Activated CD8-positive, alpha-beta memory T cell treated with anti-CD3 and anti-CD28 coated beads for 1 hour (primary cell): ENCODE results near the gene PPIL3.

Experiments used
- DNase-seq, 2 donors: peaks; one replicate each; pipeline ENCODE4 v3.0.0-alpha.2; 2020; ENCODE audit warnings: low read depth in 1 of 2; ENCODE audit errors: extremely low read depth in 1 of 2

The PPIL3 gene

GRCh38 chr2:200861617-200862155, 27.2 kb downstream of the PPIL3 start:
- DNase-seq: no peak

GRCh38 chr2:200860092-200860795, 28.6 kb downstream of the PPIL3 start:
- DNase-seq: no peak

GRCh38 chr2:200856806-200857205, 32.1 kb downstream of the PPIL3 start:
- no peak for DNase-seq

DNA sequence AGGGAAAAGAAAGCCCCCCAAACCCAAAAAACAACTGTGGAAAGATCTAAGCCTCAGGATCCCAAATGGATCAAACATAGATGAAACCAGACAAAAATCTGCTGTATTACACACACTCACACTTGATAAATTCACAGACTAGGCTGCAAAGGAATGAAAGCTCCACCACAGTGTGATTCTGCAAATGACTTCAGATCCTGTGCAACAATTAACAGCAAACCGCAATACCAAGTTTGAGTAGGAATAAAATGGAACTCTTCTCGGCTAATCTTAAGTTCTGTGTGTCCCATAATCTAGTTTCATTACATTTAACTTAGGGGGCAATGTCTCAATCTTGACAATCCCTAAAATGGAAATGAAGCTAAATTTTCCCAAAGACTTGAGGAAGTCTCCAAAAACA, 36.3 kb downstream of the PPIL3 start:
- no peak for DNase-seq

- DNase-seq: no peak
Observed at GRCh38 chr2:200851398-200852248, 37.3 kb downstream of the PPIL3 start.

GRCh38 chr2:200850512-200851256, 38.2 kb downstream of the PPIL3 start:
- DNase-seq: no peak

DNA sequence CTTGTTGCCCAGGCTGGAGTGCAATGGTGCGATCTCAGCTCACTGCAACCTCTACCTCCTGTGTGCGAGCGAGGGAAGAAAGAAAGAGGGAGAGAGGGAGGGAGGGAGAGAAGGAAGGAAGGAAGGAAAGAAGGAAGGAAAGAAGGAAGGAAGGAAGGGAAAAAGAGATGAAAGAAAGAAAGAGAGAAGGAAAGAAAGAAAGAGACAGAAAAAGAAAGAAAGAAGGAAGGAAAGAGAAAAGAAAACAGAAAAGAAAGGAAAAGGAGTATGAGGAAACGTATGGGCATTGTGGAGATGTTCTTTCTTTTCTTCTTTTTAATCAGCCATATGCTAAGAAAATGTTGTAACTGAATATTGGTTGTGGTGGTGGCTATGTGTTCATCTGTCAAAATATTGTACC, 40.9 kb downstream of the PPIL3 start:
- no peak for DNase-seq

DNA sequence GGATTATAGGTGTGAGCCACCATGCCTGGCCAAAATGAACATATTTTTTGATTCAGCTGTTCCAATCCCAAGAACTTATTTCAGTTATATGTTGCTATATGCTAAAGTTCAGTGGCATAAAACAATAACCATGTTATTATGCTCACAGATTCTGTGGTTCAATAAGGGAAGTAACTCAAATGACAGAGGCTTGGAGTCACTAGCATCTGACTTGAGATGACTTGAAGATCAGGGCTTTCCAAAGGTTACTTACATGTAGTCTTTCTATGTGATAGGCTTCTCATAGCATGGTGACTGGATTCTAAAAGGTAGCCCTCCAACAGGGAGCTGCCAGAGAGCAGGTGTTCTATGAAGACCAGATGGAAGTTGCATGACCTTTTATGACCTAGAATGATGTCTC, 41.6 kb downstream of the PPIL3 start:
- no peak for DNase-seq

DNA sequence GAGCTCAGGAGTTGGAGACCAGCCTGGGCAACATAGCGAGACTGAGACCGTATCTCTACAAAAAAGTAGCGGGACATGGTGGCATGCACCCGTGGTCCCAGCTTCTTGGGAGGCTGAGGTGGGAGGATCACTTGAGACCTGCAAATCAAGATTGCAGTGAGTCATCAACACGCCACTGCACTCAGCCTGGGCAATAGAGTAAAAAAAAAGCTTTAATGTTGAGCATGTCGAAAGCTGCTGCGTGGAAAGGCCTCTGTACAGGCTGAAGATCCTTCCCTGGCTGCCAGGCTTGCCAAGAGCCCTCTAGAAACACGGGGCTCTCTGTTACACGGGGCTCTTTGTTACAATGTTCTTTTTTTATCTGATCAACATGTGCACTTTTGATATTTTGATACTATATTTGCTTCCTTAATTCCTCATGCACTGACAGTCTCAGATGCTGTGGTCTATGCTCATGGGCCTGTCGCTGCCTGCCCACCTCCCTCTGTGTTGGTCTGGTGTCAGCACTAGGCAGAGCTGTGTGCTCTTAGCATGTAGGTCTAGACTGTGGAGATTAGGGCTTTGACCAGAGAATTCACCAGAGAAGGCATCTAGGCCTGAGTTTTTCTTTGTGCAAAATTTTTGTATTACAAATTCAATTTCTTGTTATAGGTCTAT, 43.1 kb downstream of the PPIL3 start:
- no peak for DNase-seq

- DNase-seq: no peak
Observed at GRCh38 chr2:200845194-200845593, 43.7 kb downstream of the PPIL3 start.

DNA sequence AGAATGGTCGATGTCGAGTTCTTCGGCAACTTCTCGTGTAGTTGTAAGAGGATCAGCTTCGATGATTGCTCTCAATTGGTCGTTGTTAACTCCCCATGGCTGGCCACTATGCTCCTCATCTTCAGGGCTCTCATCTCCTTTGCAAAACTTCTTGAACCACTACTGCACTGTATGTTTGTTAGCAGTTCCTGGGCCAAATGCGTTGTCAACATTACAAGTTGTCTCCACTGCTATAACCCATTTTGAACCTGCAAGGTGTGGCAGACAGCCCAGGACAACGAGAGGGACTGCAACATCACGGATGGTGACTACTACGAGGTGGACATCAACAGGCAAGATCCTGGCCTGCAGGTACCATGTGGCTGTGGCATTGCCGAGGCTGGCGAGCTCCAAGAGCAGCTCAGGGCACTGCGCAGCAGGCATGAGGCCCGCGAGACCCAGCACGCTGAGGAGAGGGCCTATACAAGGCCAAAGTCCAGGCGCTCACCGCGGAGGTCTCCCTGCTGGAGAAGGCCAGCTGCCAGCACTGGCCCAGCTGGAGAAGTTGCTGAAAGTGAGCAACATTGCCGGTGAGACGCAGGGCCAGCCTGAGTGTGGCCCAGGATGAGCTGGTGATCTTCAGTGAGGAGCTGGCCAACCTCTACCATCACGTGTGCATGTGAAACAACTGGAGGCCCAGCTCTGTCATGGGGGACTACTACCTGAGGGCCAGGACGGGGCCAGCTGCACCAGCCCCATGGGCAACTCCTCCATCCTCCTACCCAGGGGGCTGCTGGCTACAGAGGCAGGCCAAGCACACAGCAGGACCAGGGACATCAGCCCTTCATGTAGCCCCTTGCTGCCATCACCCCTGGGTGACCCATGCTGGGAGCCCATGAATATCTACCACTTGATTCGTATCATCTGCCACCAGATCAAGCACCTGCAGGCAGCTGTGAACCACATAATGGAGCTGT, 44.6 kb downstream of the PPIL3 start:
- no peak for DNase-seq

DNA sequence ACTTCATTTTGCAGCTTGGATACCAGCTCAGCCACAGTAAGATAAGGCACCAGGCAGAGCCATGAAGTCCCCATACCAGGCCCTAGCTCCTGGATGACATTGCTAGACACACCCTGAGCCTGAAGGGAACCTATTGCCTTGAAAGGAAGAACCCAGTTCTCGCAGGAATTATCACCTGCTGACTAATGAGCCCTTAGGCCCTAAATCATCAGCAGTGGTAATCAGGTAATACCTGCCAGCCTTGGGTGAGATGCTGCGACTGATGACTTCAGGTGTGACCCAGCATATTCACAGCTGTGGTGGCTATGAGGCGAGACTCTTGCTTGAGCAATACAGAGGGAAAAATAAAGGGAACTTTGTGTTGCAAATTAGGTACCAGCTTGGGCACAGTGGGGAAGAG, 49.4 kb downstream of the PPIL3 start:
- no peak for DNase-seq

GRCh38 chr2:200834701-200835100, 54.2 kb downstream of the PPIL3 start:
- DNase-seq: no peak

- DNase-seq: no peak
Observed at GRCh38 chr2:200829258-200829655, 59.6 kb downstream of the PPIL3 start.

DNA sequence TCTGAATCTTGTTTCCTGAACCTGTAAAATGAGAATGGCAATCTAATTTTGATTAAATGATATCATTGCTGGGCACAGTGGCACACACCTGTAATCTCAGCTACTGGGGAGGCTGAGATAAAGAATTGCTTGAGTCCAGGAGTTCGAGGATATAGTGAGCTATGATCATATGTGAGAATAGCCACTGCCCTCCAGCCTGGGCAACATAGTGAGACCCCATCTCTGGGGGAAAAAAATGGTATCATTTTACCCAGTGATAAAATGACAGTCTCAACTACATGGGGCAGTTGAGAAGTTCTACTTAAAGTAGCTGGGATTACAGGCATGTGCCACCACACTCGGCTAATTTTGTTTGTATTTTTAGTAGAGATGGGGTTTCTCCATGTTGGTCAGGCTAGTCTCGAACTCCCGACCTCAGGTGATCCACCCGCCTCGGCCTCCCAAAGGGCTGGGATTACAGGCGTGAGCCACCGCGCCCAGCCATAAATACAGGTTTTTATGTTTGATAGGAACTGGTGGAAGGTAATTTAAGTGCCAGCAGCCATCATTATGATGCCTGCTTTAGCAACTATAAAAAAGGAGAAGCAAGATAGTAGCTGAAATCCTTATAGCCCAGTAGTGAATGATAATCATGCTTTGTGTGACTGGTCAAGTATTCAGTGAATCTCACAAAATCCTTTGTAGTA, 60.2 kb downstream of the PPIL3 start:
- DNase-seq: no peak

DNA sequence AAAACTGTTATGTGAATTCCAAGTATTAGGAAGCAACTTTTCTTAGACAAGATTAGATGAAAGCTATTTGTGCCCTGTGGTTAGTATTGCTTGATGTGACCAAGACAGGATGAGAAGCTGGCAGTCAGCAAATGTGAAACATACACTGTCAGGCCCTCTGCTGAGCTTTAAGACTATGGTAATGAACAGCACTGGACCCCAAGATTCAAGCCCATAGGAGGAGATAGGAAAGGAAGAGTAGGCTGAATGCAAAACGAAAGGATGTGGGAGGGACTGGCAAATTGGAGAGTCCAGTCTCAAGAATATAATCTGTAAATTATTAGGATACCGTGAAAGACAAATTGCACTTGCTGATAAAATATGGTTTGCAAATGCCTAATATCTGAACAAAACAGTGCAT, 60.8 kb downstream of the PPIL3 start:
- DNase-seq: no peak

DNA sequence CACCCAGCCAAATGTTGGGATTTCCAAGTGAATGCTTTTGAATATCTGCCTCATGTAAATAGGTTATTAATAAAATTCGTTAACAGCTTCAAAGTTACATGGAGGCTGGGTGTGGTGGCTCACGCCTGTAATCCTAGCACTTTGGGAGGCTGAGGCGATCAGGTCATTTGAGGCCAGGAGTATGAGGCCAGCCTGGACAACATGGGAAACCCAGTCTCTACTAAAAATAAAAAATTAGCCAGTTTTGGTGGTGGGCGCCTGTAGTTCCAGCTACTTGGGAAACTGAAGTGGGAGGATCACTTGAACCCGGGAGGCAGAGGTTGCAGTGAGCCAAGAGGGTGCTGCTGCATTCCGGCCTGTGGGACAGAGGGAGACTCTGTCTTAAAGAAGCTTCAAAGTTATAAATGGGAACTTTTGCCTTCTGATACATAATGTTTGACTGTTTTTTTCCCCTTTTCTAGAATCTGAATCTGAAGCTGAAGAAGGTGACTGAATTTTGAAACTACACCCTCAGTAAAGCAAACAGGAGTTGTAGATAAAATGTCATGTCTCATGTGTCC, 67.1 kb downstream of the PPIL3 start:
- DNase-seq: no peak
